H1 (cell line): ENCODE measurements around the gene MROH2A.

Experiments
- POLR2A ChIP-seq, 2 experiments: IDR thresholded peaks; 1 replicate in 1 of 2; 2 replicates in 1 of 2; pipeline ENCODE4 v1.6.1; 2011; ENCODE audit warnings: low read depth in 2 of 2, low read length in 2 of 2, mild to moderate bottlenecking in 2 of 2; ENCODE audit errors: control extremely low read depth in 1 of 2
- TBP ChIP-seq: IDR thresholded peaks from 2 replicates; pipeline ENCODE4 v1.6.1; 2011; ENCODE audit warnings: low read depth, low read length, improper control_type of control experiment
- YY1 ChIP-seq: IDR thresholded peaks from 2 replicates; pipeline ENCODE4 v1.6.1; 2011; ENCODE audit warnings: low read depth, mild to moderate bottlenecking, low read length

DNA sequence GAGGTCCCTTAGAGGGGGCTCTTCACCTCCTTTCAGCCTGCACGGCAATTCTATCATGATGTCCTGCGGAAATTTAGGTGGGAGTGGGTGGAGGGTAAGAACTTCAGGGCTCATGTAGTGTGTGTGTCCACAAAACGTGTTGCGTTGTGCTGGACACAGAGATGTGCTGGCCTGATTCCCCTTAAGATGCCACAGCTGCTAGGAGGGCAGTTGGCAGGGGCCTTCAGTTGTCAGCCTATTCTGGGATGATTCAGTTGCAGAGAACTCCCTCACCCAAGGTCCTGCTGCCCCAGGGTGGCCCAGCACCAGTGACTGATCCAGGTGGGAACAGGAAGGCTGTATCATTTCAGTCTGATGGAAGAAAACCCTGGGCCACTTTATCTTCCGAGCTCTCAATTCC is 77.2 kb downstream of the MROH2A start:
- TF ChIP-seq POLR2A (IDR thresholded peaks at IDR 0.05; ENCODE audit: control extremely low read depth in 1 of 2, low read depth in 2 of 2, low read length in 2 of 2) (no peak), TBP (no peak), YY1 (no peak)
